PC-3 (cell line): ENCODE data around the gene MAGEB2. TPM values are rescaled to one million over a fixed set of nuclear protein-coding genes. Genes with fewer than 3 reads are reported as not detected.

Experiments
- ATAC-seq: fragments of 200-7000 bp; cut with Tn5 transposase; 2 replicates; pipeline ENCODE4 v1.9.1; 2020; ENCODE audit warnings: mild to moderate bottlenecking, moderate library complexity
- BruUV-seq: library from RNA; stranded (reverse); fragments of 400-500 nt; replicated peaks from 2 replicates; lab custom pipeline; 2021; lab: Mats Ljungman, UMichigan
- CTCF ChIA-PET: fragments of 300-600 bp; sonication (Branson Sonifier 250); formaldehyde crosslinking; loops from one replicate; lab custom pipeline; 2022; ENCODE audit warnings: antibody characterized with exemption; lab: Charles Lee
- POLR2A ChIA-PET: fragments of 300-600 bp; sonication (Branson Sonifier 250); formaldehyde crosslinking; loops from one replicate; lab custom pipeline; 2022; ENCODE audit warnings: antibody characterized with exemption; ENCODE audit not compliant: unreplicated experiment; lab: Charles Lee
- DNase-seq: peaks from one replicate; pipeline ENCODE4 v3.0.0-alpha.2; 2015
- H2AFZ ChIP-seq: fragments of 300-600 bp; sonication (generic); 2 replicates; pipeline ENCODE4 v1.6.0; 2016; ENCODE audit warnings: antibody characterized with exemption, low read length
- H3F3A ChIP-seq: fragments of 300-600 bp; sonication (generic); one replicate; pipeline ENCODE4 v1.6.0; 2017; ENCODE audit warnings: antibody characterized with exemption, low read length, control low read depth, mild to moderate bottlenecking; ENCODE audit not compliant: unreplicated experiment
- H3K27ac ChIP-seq: fragments of 300-600 bp; sonication (generic); 2 replicates; pipeline ENCODE4 v1.5.1; 2016; ENCODE audit warnings: mild to moderate bottlenecking, low read length
- H3K27me3 ChIP-seq: fragments of 300-600 bp; sonication (generic); 2 replicates; pipeline ENCODE4 v1.6.1; 2016; ENCODE audit warnings: low read length, mixed read lengths
- H3K36me3 ChIP-seq: fragments of 300-600 bp; sonication (generic); 2 replicates; pipeline ENCODE4 v1.6.1; 2016; ENCODE audit warnings: low read depth, mixed run types, low read length, mixed read lengths
- H3K4me1 ChIP-seq: fragments of 300-600 bp; sonication (generic); 2 replicates; pipeline ENCODE4 v1.5.1; 2016; ENCODE audit warnings: low read length; ENCODE audit not compliant: insufficient read depth
- H3K4me2 ChIP-seq: fragments of 300-600 bp; sonication (generic); 2 replicates; pipeline ENCODE4 v1.6.0; 2016; ENCODE audit warnings: low read length
- H3K4me3 ChIP-seq: fragments of 300-600 bp; sonication (generic); 2 replicates; pipeline ENCODE4 v1.5.1; 2016; ENCODE audit warnings: mild to moderate bottlenecking, low read length, mixed read lengths
- H3K79me2 ChIP-seq: fragments of 300-600 bp; sonication (generic); 2 replicates; pipeline ENCODE4 v1.6.1; 2017; ENCODE audit warnings: low read length, mixed read lengths
- H3K9ac ChIP-seq: fragments of 300-600 bp; sonication (generic); 2 replicates; pipeline ENCODE4 v1.6.0; 2016; ENCODE audit warnings: mild to moderate bottlenecking, low read length
- H3K9me2 ChIP-seq: fragments of 300-600 bp; sonication (generic); replicated peaks from 2 replicates; pipeline ENCODE4 v1.6.1; 2016; ENCODE audit warnings: mixed run types, low read length, mixed read lengths
- H3K9me3 ChIP-seq: fragments of 300-600 bp; sonication (generic); 2 replicates; pipeline ENCODE4 v1.6.1; 2016; ENCODE audit warnings: low read length, mixed read lengths
- H4K20me1 ChIP-seq: fragments of 300-600 bp; sonication (generic); 2 replicates; pipeline ENCODE4 v1.6.1; 2016; ENCODE audit warnings: low read length, mixed read lengths
- CTCF ChIP-seq: fragments of 300-600 bp; sonication (generic); conservative IDR thresholded peaks from 2 replicates; pipeline ENCODE4 v1.5.1; 2017; ENCODE audit warnings: antibody characterized with exemption, low read depth, mild to moderate bottlenecking, low read length
- EZH2 ChIP-seq: fragments of 300-600 bp; sonication (generic); IDR thresholded peaks from one replicate; pipeline ENCODE4 v1.6.1; 2017; ENCODE audit warnings: antibody characterized with exemption, mild to moderate bottlenecking, low read length; ENCODE audit not compliant: unreplicated experiment
- EZH2phosphoT487 ChIP-seq: fragments of 300-600 bp; sonication (generic); IDR thresholded peaks from 2 replicates; pipeline ENCODE4 v1.6.1; 2018; ENCODE audit warnings: mild to moderate bottlenecking, antibody characterized with exemption, low read length, borderline replicate concordance
- intact Hi-C: fragments of 100-400 bp; cut with micrococcal nuclease; formaldehyde crosslinking; loops from 2 replicates; pipeline ENCODE4 v1.9.0; 2023
- total RNA-seq: library from RNA; depleted of rRNA; stranded (reverse); fragments of >200 nt; gene quantifications from 2 replicates; pipeline ENCODE4 v1.2.3, GENCODE V29; 2014

The MAGEB2 gene
- total RNA-seq, 1 experiment from 2014 or later: not detected

DNA sequence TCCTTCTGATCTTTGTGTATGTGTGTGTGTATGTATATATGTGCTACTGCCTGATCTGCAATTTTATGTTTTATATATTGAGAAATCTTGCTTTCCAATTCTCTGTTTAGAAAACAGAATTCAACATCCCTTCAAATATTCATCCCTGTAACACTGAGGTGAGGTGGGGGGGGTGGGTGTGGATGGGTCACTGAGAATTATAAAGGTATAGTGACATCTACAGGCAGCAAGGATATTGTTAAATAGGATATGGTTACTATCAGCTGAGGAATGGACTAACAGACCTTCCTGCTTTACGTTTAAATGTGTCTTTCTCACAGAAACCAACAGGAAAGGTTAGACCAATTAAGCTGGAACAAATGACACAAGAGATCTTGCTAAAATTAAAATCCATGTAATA is 19.0 kb upstream of the MAGEB2 start:
- H3K27ac ChIP-seq: no peak overlapping the region
- ChIA-PET CTCF (no interaction called here), POLR2A (no interaction called here)
- no peaks in the 10 kb centered on the region for H3K9me3 ChIP-seq
- no peaks in the 10 kb centered on the region for H3F3A ChIP-seq
- H3K27me3 ChIP-seq: peaks cover 24% of the 10 kb centered on the region
- no peak for TF ChIP-seq EZH2
- no peak for TF ChIP-seq EZH2phosphoT487
- peak; percentile 50 for TF ChIP-seq CTCF
- H3K4me3 ChIP-seq: no peak overlapping the region
- H3K36me3 ChIP-seq: no peaks in the 10 kb centered on the region
- no peaks in the 10 kb centered on the region for H3K4me1 ChIP-seq
- no peaks in the 10 kb centered on the region for H4K20me1 ChIP-seq
- H3K9ac ChIP-seq: no peak overlapping the region
- DNase-seq (peak; percentile 38), ATAC-seq (peak; percentile 49; the same call in 1 of the 2 replicates)
- intact Hi-C loops: loop anchor here (2.0 kb wide), 1 partner anchor 54 kb away; no protein-coding TSS in a partner anchor
- H2AFZ ChIP-seq: no peak overlapping the region
- no peaks in the 10 kb centered on the region for H3K79me2 ChIP-seq
- no TSS peak for BruUV-seq
- H3K4me2 ChIP-seq: no peak overlapping the region
- H3K9me2 ChIP-seq: no peaks in the 10 kb centered on the region

DNA sequence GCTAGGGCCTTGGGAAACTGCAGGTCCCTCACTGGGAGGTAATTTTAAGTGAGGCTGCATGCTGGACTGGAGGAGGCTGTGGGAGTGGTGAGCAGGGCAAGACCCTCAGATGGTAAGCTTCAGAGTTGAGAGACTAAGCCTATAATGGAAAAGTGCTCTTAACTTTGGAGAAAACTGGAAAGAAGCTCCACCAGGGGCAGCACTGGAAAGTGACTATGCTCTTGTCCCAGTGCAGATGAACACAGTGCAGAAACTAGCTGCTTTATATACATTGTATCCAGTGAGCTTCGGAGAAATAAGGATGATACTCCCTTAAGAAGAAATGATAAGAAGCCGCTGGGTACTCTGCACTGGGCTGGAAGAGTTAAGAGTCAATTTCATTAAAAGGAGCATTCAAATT is 3.2 kb upstream of the MAGEB2 start:
- Histone ChIP-seq H3K79me2 (no peaks in the 10 kb centered on the region), H3K9me3 (no peaks in the 10 kb centered on the region), H3K27me3 (peaks cover 11% of the 10 kb centered on the region; the same call in 1 of the 2 replicates), H4K20me1 (no peaks in the 10 kb centered on the region), H2AFZ (no peak overlapping the region), H3K4me2 (no peak overlapping the region), H3K36me3 (no peaks in the 10 kb centered on the region), H3K9ac (no peak overlapping the region), H3F3A (no peaks in the 10 kb centered on the region), H3K4me3 (no peak overlapping the region), H3K27ac (no peak overlapping the region), H3K4me1 (no peaks in the 10 kb centered on the region), H3K9me2 (no peaks in the 10 kb centered on the region)
- BruUV-seq: no TSS peak
- intact Hi-C loops: no loop called here
- DNase-seq (peak; percentile 3), ATAC-seq (no peak)
- ChIA-PET CTCF (no interaction called here), POLR2A (no interaction called here)
- TF ChIP-seq CTCF: no peak
- TF ChIP-seq EZH2phosphoT487: no peak

DNA sequence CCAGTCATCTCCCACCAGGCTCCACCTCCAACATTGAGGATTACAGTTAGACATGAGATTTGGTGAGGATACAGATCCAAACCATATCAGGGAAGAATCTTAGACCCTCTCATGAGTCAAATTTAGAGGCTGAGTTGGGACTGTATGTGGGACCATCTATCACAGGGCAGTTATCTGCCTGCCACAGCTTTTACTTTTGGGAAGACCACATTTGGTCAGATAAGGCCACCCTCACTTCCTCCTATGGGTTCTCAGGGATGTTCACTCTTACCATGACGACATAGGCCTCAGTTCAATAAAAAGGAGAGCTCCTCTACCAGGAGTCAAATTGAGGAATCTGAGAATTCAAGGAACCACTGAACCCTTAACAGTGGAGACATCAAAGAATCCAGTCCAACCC is 2.1 kb downstream of the MAGEB2 start:
- Histone ChIP-seq H3K9ac (no peak overlapping the region), H3K36me3 (no peaks in the 10 kb centered on the region), H3F3A (no peaks in the 10 kb centered on the region), H3K27ac (no peak overlapping the region), H3K4me2 (no peak overlapping the region), H3K4me3 (no peak overlapping the region), H3K79me2 (no peaks in the 10 kb centered on the region), H4K20me1 (no peaks in the 10 kb centered on the region), H3K4me1 (no peaks in the 10 kb centered on the region), H3K27me3 (peaks cover 6% of the 10 kb centered on the region; the same call in 1 of the 2 replicates), H3K9me2 (no peaks in the 10 kb centered on the region), H2AFZ (no peak overlapping the region), H3K9me3 (no peaks in the 10 kb centered on the region)
- no peak for ATAC-seq
- BruUV-seq: no TSS peak
- DNase-seq: no peak
- ChIA-PET POLR2A (no interaction called here), CTCF (no interaction called here)
- intact Hi-C loops: no loop called here
- TF ChIP-seq CTCF: no peak
- TF ChIP-seq EZH2phosphoT487: no peak
- no peak for TF ChIP-seq EZH2
